ENCODE measurements around the gene MYL3. TPM values are rescaled to one million over a fixed set of nuclear protein-coding genes. Genes with fewer than 3 reads are reported as not detected.

MYL3 gene
- total and polyA plus RNA-seq, 2 donors (not counting 1 experiment from before 2014, with no cell fraction given) = not detected

DNA sequence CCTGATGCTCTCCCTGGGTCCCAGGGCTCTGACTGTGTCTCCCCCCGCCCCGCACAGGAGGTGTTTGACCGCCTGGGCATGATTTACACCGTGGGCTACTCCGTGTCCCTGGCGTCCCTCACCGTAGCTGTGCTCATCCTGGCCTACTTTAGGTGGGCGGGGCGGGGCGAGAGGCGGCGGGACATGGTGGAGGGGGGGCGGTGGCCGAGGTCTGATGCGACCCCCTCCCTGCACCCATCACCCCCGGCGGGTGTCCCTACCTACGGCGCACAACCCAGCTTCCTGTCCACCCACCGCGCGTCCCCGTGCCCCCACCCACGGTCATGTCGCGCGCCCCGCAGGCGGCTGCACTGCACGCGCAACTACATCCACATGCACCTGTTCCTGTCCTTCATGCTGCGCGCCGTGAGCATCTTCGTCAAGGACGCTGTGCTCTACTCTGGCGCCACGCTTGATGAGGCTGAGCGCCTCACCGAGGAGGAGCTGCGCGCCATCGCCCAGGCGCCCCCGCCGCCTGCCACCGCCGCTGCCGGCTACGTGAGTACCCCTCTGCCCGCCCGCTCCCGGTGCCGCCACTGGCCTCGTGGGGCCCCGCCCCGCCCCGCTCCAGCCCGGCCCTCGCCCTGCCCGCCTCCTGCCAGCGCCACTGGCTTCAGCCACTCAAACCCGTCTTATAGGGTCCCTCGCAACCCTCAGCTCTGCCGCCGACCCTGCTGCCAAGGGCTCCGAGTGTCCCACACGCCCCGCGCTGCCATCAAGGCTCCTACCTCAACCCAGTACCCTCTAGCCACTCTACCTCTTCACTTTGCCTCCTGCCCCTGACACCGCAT lies 35.3 kb upstream of the MYL3 start:
- no peaks in the 10 kb centered on the region for H3K9me3 Mint-ChIP-seq (ENCODE audit: insufficient read depth)
- POLR2A ChIA-PET = interaction anchor here (0.6 kb wide), 1 partner anchor 71 kb away, joined by 3 read pairs; no protein-coding TSS in a partner anchor
- CTCF ChIA-PET = interaction anchor here (1.5 to 4.2 kb wide), 2 partner anchors 11 to 193 kb away, joined by 4 to 17 read pairs; no protein-coding TSS in a partner anchor
- no peaks in the 10 kb centered on the region for H3K36me3 ChIP-seq (replicated peaks in 1 of 2; ENCODE audit: control extremely low read depth in 1 of 2, control insufficient read depth in 1 of 2, extremely low read depth in 1 of 2, insufficient read depth in 2 of 2, low read length in 1 of 2)
- intact Hi-C loops (cut with micrococcal nuclease) = no loop called here
- no peaks in the 10 kb centered on the region for H3K9me3 ChIP-seq (ENCODE audit: control extremely low read depth in 1 of 3, control insufficient read depth in 2 of 3, insufficient read depth in 1 of 3, low read length in 2 of 3)
- H3K4me2 ChIP-seq (replicated peaks; ENCODE audit: low read depth, low read length, poor library complexity, severe bottlenecking) = peak overlapping the region; percentile 76
- H3K4me1 Mint-ChIP-seq = peaks cover 13% of the 10 kb centered on the region
- H3K4me1 ChIP-seq (ENCODE audit: control insufficient read depth in 2 of 2, insufficient read depth in 2 of 2, low read length in 2 of 2) = peaks cover 10 to 12% of the 10 kb centered on the region in 2 donors
- TF ChIP-seq, protein P1, sequence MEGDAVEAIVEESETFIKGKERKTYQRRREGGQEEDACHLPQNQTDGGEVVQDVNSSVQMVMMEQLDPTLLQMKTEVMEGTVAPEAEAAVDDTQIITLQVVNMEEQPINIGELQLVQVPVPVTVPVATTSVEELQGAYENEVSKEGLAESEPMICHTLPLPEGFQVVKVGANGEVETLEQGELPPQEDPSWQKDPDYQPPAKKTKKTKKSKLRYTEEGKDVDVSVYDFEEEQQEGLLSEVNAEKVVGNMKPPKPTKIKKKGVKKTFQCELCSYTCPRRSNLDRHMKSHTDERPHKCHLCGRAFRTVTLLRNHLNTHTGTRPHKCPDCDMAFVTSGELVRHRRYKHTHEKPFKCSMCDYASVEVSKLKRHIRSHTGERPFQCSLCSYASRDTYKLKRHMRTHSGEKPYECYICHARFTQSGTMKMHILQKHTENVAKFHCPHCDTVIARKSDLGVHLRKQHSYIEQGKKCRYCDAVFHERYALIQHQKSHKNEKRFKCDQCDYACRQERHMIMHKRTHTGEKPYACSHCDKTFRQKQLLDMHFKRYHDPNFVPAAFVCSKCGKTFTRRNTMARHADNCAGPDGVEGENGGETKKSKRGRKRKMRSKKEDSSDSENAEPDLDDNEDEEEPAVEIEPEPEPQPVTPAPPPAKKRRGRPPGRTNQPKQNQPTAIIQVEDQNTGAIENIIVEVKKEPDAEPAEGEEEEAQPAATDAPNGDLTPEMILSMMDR (IDR thresholded peaks at IDR 0.05) = no peak
- no peak for TF ChIP-seq EZH2 (IDR thresholded peaks at IDR 0.05; ENCODE audit: borderline replicate concordance, insufficient read depth, low read depth, low read length, poor library complexity, severe bottlenecking)
- H3K4me3 Mint-ChIP-seq = peak overlapping the region; percentile 79
- no peaks in the 10 kb centered on the region for H4K20me1 ChIP-seq (ENCODE audit: control insufficient read depth, insufficient read depth, low read length, poor library complexity, severe bottlenecking)
- peaks cover 0 to 33% (median 7%) of the 10 kb centered on the region in 4 experiments for H3K27me3 ChIP-seq (replicated peaks in 1 of 4; ENCODE audit: control extremely low read depth in 1 of 4, control insufficient read depth in 3 of 4, insufficient read depth in 4 of 4, low read length in 3 of 4)
- H3K27ac Mint-ChIP-seq = peak overlapping the region; percentile 50
- H2AFZ ChIP-seq (ENCODE audit: insufficient read depth, low read depth, low read length, poor library complexity, severe bottlenecking) = peak overlapping the region; percentile 64
- DNase-seq (peak; percentile 75), ATAC-seq (ENCODE audit: low read depth) (peak; percentile 35)
- peak overlapping the region; percentile 32 for H3K9ac ChIP-seq (ENCODE audit: low read length)
- H3K4me3 ChIP-seq (ENCODE audit: control extremely low read depth in 1 of 5, extremely low read depth in 1 of 5, insufficient read depth in 1 of 5, low read depth in 2 of 5, low read length in 4 of 5) = peak overlapping the region in 1 of 5 experiments; percentile 33
- peaks cover 28% of the 10 kb centered on the region for H3K27me3 Mint-ChIP-seq
- no peaks in the 10 kb centered on the region for H3K79me2 ChIP-seq (ENCODE audit: control insufficient read depth, insufficient read depth, low read length)
- 18% methylated on average over 70 of the region's 71 CpGs for WGBS (ENCODE audit: insufficient coverage)
- no peak overlapping the region for H3K27ac ChIP-seq (ENCODE audit: low read length in 2 of 2)

DNA sequence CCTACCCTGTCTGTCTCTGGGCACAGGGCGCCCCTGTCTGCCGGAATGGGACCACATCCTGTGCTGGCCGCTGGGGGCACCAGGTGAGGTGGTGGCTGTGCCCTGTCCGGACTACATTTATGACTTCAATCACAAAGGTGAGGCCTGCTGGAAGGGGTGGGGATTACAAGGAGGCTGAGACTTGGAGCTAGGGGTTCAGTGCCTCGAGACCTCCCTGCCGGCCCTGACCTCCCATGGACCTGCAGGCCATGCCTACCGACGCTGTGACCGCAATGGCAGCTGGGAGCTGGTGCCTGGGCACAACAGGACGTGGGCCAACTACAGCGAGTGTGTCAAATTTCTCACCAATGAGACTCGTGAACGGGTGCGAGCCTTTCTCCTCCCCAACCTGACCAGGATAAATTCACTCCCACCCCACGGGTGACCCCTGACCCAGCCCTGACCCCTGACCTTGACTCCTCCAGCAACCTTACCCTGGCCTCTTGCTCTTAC lies 34.6 kb upstream of the MYL3 start:
- Histone ChIP-seq H3K4me2 (replicated peaks; ENCODE audit: low read depth, low read length, poor library complexity, severe bottlenecking) (peak overlapping the region; percentile 76), H3K4me1 (ENCODE audit: control insufficient read depth in 2 of 2, insufficient read depth in 2 of 2, low read length in 2 of 2) (peaks cover 12 to 13% of the 10 kb centered on the region in 2 donors), H3K9ac (ENCODE audit: low read length) (no peak overlapping the region), H3K27ac (ENCODE audit: low read length in 2 of 2) (no peak overlapping the region), H3K79me2 (ENCODE audit: control insufficient read depth, insufficient read depth, low read length) (no peaks in the 10 kb centered on the region), H3K9me3 (ENCODE audit: control extremely low read depth in 1 of 3, control insufficient read depth in 2 of 3, insufficient read depth in 1 of 3, low read length in 2 of 3) (peaks cover 0 to 3% (median 0%) of the 10 kb centered on the region in 3 donors), H3K27me3 (replicated peaks in 1 of 4; ENCODE audit: control extremely low read depth in 1 of 4, control insufficient read depth in 3 of 4, insufficient read depth in 4 of 4, low read length in 3 of 4) (peaks cover 0 to 38% (median 9%) of the 10 kb centered on the region in 4 experiments), H3K4me3 (ENCODE audit: control extremely low read depth in 1 of 5, extremely low read depth in 1 of 5, insufficient read depth in 1 of 5, low read depth in 2 of 5, low read length in 4 of 5) (peak overlapping the region in 1 of 5 experiments; percentile 33), H2AFZ (ENCODE audit: insufficient read depth, low read depth, low read length, poor library complexity, severe bottlenecking) (no peak overlapping the region), H3K36me3 (replicated peaks in 1 of 2; ENCODE audit: control extremely low read depth in 1 of 2, control insufficient read depth in 1 of 2, extremely low read depth in 1 of 2, insufficient read depth in 2 of 2, low read length in 1 of 2) (no peaks in the 10 kb centered on the region), H4K20me1 (ENCODE audit: control insufficient read depth, insufficient read depth, low read length, poor library complexity, severe bottlenecking) (no peaks in the 10 kb centered on the region)
- no peak overlapping the region for H3K4me3 Mint-ChIP-seq
- 85% methylated on average over 13 of the region's 15 CpGs for WGBS (ENCODE audit: insufficient coverage)
- ATAC-seq (ENCODE audit: low read depth) (no peak), DNase-seq (no peak)
- no peak overlapping the region for H3K27ac Mint-ChIP-seq
- H3K4me1 Mint-ChIP-seq = peaks cover 13% of the 10 kb centered on the region
- POLR2A ChIA-PET = no interaction called here
- CTCF ChIA-PET = interaction anchor here (1.5 to 4.2 kb wide), 2 partner anchors 12 to 192 kb away, joined by 4 to 17 read pairs; no protein-coding TSS in a partner anchor
- intact Hi-C loops (cut with micrococcal nuclease) = no loop called here
- H3K27me3 Mint-ChIP-seq = peaks cover 30% of the 10 kb centered on the region
- no peak for TF ChIP-seq EZH2 (IDR thresholded peaks at IDR 0.05; ENCODE audit: borderline replicate concordance, insufficient read depth, low read depth, low read length, poor library complexity, severe bottlenecking)
- TF ChIP-seq, protein P1 (IDR thresholded peaks at IDR 0.05) = no peak
- no peaks in the 10 kb centered on the region for H3K9me3 Mint-ChIP-seq (ENCODE audit: insufficient read depth)
